CD14-positive monocyte (primary cell): ENCODE data around the gene GLDN. TPM values are rescaled to one million over a fixed set of nuclear protein-coding genes. Genes with fewer than 3 reads are reported as not detected.

ENCODE experiments used
- DNase-seq, 3 donors: peaks; one replicate each; pipeline ENCODE4 v3.0.0-alpha.2; 2011 to 2022
- H2AFZ ChIP-seq: 2 replicates; pipeline ENCODE4 v1.6.0; 2012; ENCODE audit warnings: mild to moderate bottlenecking, low read depth, low read length, inconsistent platforms; ENCODE audit not compliant: insufficient read depth, poor library complexity, severe bottlenecking
- H3K27ac ChIP-seq, 2 donors: 1 replicate in 1 of 2; 2 replicates in 1 of 2; pipeline ENCODE4 v1.5.1; 2012 to 2013; ENCODE audit warnings: low read length in 2 of 2, control low read depth in 1 of 2, inconsistent platforms in 1 of 2, low read depth in 1 of 2, mild to moderate bottlenecking in 1 of 2
- H3K27me3 ChIP-seq, 2 donors: one replicate each; pipeline versions ENCODE4 v1.6.0 to v1.6.1; 2011 to 2013; ENCODE audit warnings: low read length in 2 of 2; ENCODE audit not compliant: control insufficient read depth in 2 of 2, insufficient read depth in 2 of 2
- H3K36me3 ChIP-seq, 2 donors: replicated peaks in 1 of 2; 1 replicate in 1 of 2; 2 replicates in 1 of 2; pipeline versions ENCODE4 v1.5.1 to v1.6.1; 2012 to 2013; ENCODE audit warnings: low read length in 2 of 2, control low read depth in 1 of 2, inconsistent platforms in 1 of 2, mild to moderate bottlenecking in 1 of 2; ENCODE audit not compliant: insufficient read depth in 2 of 2, control insufficient read depth in 1 of 2
- H3K4me1 ChIP-seq, 2 donors: 1 replicate in 1 of 2; 2 replicates in 1 of 2; pipeline versions ENCODE4 v1.5.1 to v1.6.1; 2012 to 2013; ENCODE audit warnings: low read length in 2 of 2, control low read depth in 1 of 2, inconsistent platforms in 1 of 2, mild to moderate bottlenecking in 1 of 2, moderate library complexity in 1 of 2; ENCODE audit not compliant: insufficient read depth in 2 of 2, control insufficient read depth in 1 of 2
- H3K4me2 ChIP-seq: replicated peaks from 2 replicates; pipeline ENCODE3; 2012; ENCODE audit warnings: low read length, moderate library complexity, mild to moderate bottlenecking; ENCODE audit not compliant: poor library complexity, severe bottlenecking; ENCODE audit errors: extremely low read depth
- H3K4me3 ChIP-seq, 3 experiments: fragments of 200-600 bp in 1 of 3; sonication (generic) in 1 of 3; replicated peaks in 1 of 3; 1 replicate in 2 of 3; 2 replicates in 1 of 3; pipeline ENCODE4 v1.5.1; 2011 to 2013; ENCODE audit warnings: low read length in 3 of 3, mild to moderate bottlenecking in 3 of 3, control low read depth in 2 of 3, low read depth in 2 of 3, inconsistent platforms in 1 of 3, moderate library complexity in 1 of 3
- H3K79me2 ChIP-seq: 2 replicates; pipeline ENCODE4 v1.6.0; 2012; ENCODE audit warnings: mild to moderate bottlenecking, control low read depth, inconsistent platforms, low read length, moderate library complexity; ENCODE audit not compliant: insufficient read depth
- H3K9ac ChIP-seq: 2 replicates; pipeline ENCODE4 v1.6.0; 2017; ENCODE audit warnings: low read length, mild to moderate bottlenecking; ENCODE audit not compliant: insufficient read depth, poor library complexity, severe bottlenecking
- H3K9me3 ChIP-seq, 2 donors: replicated peaks in 1 of 2; 1 replicate in 1 of 2; 2 replicates in 1 of 2; pipeline versions ENCODE4 v1.5.1 to v1.6.1; 2012 to 2013; ENCODE audit warnings: low read length in 2 of 2, control low read depth in 1 of 2; ENCODE audit not compliant: control insufficient read depth in 1 of 2, insufficient read depth in 1 of 2
- H4K20me1 ChIP-seq: 2 replicates; pipeline ENCODE4 v1.6.0; 2012; ENCODE audit warnings: mild to moderate bottlenecking, low read length, control low read depth, moderate library complexity; ENCODE audit not compliant: insufficient read depth
- H3K27ac Mint-ChIP-seq, 7 donors: one replicate each; pipeline ENCODE4 v1.8.0; 2020; ENCODE audit warnings: mild to moderate bottlenecking in 7 of 7, mixed read lengths in 7 of 7, moderate library complexity in 6 of 7, inconsistent platforms in 2 of 7
- H3K27me3 Mint-ChIP-seq, 3 donors: one replicate each; pipeline ENCODE4 v1.8.0; 2021 to 2022; ENCODE audit warnings: low read depth in 3 of 3, mild to moderate bottlenecking in 3 of 3, mixed read lengths in 3 of 3, moderate library complexity in 3 of 3, inconsistent platforms in 1 of 3
- H3K36me3 Mint-ChIP-seq, 2 donors: one replicate each; pipeline ENCODE4 v1.8.0; 2020; ENCODE audit warnings: mixed read lengths in 2 of 2, inconsistent platforms in 1 of 2, mild to moderate bottlenecking in 1 of 2
- H3K4me1 Mint-ChIP-seq: one replicate; pipeline ENCODE4 v1.8.0; 2020; ENCODE audit warnings: mild to moderate bottlenecking, mixed read lengths
- H3K4me3 Mint-ChIP-seq, 2 donors: one replicate each; pipeline ENCODE4 v1.8.0; 2020; ENCODE audit warnings: mild to moderate bottlenecking in 2 of 2, mixed read lengths in 2 of 2, moderate library complexity in 1 of 2
- H3K9me3 Mint-ChIP-seq, 7 donors: one replicate each; pipeline ENCODE4 v1.8.0; 2020 to 2022; ENCODE audit warnings: mixed read lengths in 7 of 7, mild to moderate bottlenecking in 6 of 7, moderate library complexity in 6 of 7, inconsistent platforms in 2 of 7
- CTCF ChIP-seq: fragments of 200-600 bp; IDR thresholded peaks from one replicate; pipeline ENCODE4 v1.8.0; 2022; ENCODE audit warnings: antibody characterized with exemption, mild to moderate bottlenecking
- WGBS: methylation state at CpG from one replicate; pipeline ENCODE4 v1.1.5; 2013; ENCODE audit warnings: missing lambda C conversion rate; ENCODE audit not compliant: insufficient coverage; 5-methylcytosine and 5-hydroxymethylcytosine counted together
- intact Hi-C, 2 donors: fragments of 100-400 bp; cut with micrococcal nuclease; formaldehyde crosslinking; loops; one replicate each; pipeline versions ENCODE4 v1.15.0 to v1.15.1; 2023
- polyA plus RNA-seq, 3 donors: library from polyadenylated mRNA; depleted of rRNA in 1 of 3; unstranded in 2 of 3; stranded (reverse) in 1 of 3; fragments of 300-500 nt in 2 of 3; fragments of >200 nt in 1 of 3; fragmentation: Illumina TruSeq in 2 of 3; gene quantifications; 1 replicate in 2 of 3; 2 replicates in 1 of 3; pipeline ENCODE4 v1.2.3, GENCODE V29; 2012 to 2021

GLDN gene
- polyA plus RNA-seq, 3 donors, result 0.04 TPM; not detected in 2

GRCh38 chr15:51375966-51376640, 34.6 kb downstream of the GLDN start:
- DNase-seq, result no peak
- intact Hi-C loops, result no loop called here
- H3K27ac Mint-ChIP-seq, result no peak overlapping the region
- no peaks in the 10 kb centered on the region for H3K9me3 ChIP-seq
- H3K36me3 Mint-ChIP-seq, result no peaks in the 10 kb centered on the region
- no peak overlapping the region for H3K4me3 Mint-ChIP-seq
- no peaks in the 10 kb centered on the region for H3K36me3 ChIP-seq
- no peak overlapping the region for H3K4me3 ChIP-seq
- H3K27ac ChIP-seq, result no peak overlapping the region
- no peak overlapping the region for H3K4me2 ChIP-seq
- peaks cover 0 to 2% (median 0%) of the 10 kb centered on the region in 7 donors for H3K9me3 Mint-ChIP-seq
- H2AFZ ChIP-seq, result no peak overlapping the region
- H3K27me3 Mint-ChIP-seq, result peaks cover 0 to 4% (median 0%) of the 10 kb centered on the region in 3 donors
- no peaks in the 10 kb centered on the region for H4K20me1 ChIP-seq
- peaks cover 2% of the 10 kb centered on the region for H3K4me1 Mint-ChIP-seq
- no peaks in the 10 kb centered on the region for H3K4me1 ChIP-seq
- WGBS, result 100% methylated on average over 1 of the region's 3 CpGs
- no peak overlapping the region for H3K9ac ChIP-seq
- H3K79me2 ChIP-seq, result no peaks in the 10 kb centered on the region
- TF ChIP-seq CTCF, result no peak
- H3K27me3 ChIP-seq, result no peaks in the 10 kb centered on the region

- Histone ChIP-seq H3K79me2 (no peaks in the 10 kb centered on the region), H3K4me2 (no peak overlapping the region), H3K27me3 (peaks cover 0 to 4% of the 10 kb centered on the region in 2 donors), H3K4me1 (no peaks in the 10 kb centered on the region), H3K4me3 (no peak overlapping the region), H2AFZ (no peak overlapping the region), H3K36me3 (no peaks in the 10 kb centered on the region), H4K20me1 (no peaks in the 10 kb centered on the region), H3K9ac (no peak overlapping the region), H3K27ac (no peak overlapping the region), H3K9me3 (no peaks in the 10 kb centered on the region)
- peaks cover 0 to 2% (median 0%) of the 10 kb centered on the region in 7 donors for H3K9me3 Mint-ChIP-seq
- H3K4me1 Mint-ChIP-seq, result peaks cover 3% of the 10 kb centered on the region
- no peak for DNase-seq
- TF ChIP-seq CTCF, result no peak
- WGBS, result 92% methylated on average over 5 of the region's 15 CpGs
- H3K4me3 Mint-ChIP-seq, result no peak overlapping the region
- intact Hi-C loops, result no loop called here
- no peak overlapping the region for H3K27ac Mint-ChIP-seq
- peaks cover 0 to 4% (median 4%) of the 10 kb centered on the region in 3 donors for H3K27me3 Mint-ChIP-seq
- H3K36me3 Mint-ChIP-seq, result no peaks in the 10 kb centered on the region
Measured at GRCh38 chr15:51377038-51377786, 35.8 kb downstream of the GLDN start.
